Epidermal melanocyte (primary cell): ENCODE results near the gene NXF3.
"Not testable (repeated sequence)": the region's sequence is repeated elsewhere in the genome, so short reads cannot be mapped to it uniquely, and the experiment has no call there.

Experiments
- DNase-seq: peaks from one replicate; pipeline ENCODE4 v3.0.0; 2011; ENCODE audit warnings: low spot score; ENCODE audit not compliant: insufficient read length

The NXF3 gene, protein sequence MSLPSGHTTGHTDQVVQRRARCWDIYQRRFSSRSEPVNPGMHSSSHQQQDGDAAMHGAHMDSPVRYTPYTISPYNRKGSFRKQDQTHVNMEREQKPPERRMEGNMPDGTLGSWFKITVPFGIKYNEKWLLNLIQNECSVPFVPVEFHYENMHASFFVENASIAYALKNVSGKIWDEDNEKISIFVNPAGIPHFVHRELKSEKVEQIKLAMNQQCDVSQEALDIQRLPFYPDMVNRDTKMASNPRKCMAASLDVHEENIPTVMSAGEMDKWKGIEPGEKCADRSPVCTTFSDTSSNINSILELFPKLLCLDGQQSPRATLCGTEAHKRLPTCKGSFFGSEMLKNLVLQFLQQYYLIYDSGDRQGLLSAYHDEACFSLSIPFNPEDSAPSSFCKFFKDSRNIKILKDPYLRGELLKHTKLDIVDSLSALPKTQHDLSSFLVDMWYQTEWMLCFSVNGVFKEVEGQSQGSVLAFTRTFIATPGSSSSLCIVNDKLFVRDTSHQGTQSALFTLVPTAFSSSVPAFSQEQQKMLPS

DNA sequence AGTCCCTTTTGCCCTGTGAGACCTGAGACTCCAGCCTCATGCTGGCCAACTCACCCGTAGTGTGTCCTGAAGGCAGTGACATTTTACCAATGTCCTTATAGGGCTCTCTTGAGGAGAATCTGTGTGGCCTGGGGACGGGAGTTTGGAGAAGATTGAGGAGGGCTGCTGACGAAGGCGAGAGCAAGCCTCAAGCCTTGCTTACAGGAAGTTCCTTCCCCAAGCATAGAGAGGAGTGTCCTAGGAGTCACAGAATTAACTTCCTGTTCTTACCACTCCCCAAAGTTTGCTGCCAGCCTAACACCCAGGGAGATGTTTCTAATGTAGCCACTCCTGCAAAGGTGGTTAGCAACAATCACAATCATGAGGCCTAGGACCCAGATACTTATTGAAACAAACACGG, at the start of gene NXF3:
NXF3 (minus strand) TSS at position 202 of the 400 bp plus-strand sequence; CDS start at position 82, 120 bp downstream.
- no peak for DNase-seq

DNA sequence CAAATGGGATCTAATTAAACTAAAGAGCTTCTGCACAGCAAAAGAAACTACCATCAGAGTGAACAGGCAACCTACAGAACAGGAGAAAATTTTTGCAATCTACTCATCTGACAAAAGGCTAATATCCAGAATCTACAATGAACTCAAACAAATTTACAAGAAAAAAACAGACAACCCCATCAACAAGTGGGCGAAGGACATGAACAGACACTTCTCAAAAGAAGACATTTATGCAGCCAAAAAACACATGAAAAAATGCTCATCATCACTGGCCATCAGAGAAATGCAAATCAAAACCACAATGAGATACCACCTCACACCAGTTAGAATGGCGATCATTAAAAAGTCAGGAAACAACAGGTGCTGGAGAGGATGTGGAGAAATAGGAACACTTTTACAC, 43.6 kb upstream of the NXF3 start:
- DNase-seq, result not testable (repeated sequence)

DNA sequence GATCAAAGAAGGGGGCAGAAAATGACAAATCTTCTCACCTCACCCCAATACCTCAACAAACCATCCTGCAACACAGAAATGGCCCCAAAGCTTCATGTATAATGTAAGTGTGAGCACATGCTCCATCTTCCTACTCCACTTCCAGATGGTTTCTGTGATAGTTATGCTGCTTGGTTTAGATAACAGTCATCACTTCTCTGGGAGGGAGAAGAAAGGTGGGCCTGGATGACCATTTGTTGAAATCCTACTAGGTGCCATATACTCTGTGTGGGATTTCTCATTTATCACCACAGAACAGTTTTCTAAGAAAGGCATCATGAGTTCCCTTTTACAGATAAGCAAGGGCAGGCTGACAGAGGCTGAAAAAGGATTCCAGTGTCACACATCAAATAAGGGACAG, 31.3 kb upstream of the NXF3 start:
- no peak for DNase-seq

DNA sequence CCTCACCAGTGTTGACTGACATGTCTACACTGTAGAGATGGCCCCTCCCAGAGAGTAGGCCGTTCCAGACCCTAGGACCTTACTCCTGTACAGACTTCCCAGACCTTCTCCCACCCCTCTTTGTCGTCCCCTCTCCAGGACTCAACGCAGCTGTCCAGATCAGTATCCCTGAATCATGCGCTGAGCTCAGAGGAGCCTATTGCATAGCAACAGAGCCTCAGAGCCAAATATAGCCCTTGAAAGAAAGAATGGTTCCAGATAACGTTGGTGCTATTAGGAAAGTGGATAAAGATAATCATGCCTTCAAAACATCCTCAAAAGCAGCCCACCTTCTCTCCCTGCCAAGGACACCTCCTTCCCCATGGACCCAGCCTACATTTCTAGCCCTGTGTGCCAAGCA, 27.8 kb upstream of the NXF3 start:
- DNase-seq, result no peak

DNA sequence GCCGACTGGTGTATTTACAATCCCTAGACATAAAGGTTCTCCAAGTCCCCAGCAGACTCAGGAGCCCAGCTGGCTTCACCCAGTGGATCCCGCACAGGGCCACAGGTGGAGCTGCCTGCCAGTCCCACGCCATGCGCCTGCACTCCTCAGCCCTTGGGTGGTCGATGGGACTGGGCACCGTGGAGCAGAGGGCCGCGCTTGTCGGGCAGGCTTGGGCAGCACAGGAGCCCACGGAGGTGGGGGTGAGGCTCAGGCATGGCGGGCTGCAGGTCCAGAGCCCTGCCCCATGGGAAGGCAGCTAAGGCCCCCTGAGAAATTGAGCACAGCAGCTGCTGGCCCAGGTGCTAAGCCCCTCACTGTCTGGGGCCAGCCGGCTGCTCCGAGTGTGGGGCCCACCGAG, 24.0 kb upstream of the NXF3 start:
- not testable (repeated sequence) for DNase-seq

DNA sequence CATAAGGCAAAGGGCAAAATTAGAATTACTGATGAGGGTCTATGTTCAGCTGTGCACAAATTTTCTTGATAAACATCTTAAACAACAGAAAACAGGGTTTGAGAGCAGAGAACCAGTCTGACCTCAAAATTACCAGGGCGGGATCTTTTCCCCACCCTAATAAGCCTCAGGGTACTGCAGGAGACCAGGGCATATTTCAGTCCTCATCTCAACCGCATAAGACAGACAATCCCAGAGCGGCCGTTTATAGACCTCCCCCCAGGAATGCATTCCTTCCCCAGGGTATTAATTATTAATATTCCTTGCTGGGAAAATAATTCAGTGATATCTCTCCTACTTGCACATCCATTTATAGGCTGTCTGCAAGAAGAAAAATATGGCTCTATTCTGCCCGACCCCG, 16.6 kb upstream of the NXF3 start:
- DNase-seq, result not testable (repeated sequence)

DNA sequence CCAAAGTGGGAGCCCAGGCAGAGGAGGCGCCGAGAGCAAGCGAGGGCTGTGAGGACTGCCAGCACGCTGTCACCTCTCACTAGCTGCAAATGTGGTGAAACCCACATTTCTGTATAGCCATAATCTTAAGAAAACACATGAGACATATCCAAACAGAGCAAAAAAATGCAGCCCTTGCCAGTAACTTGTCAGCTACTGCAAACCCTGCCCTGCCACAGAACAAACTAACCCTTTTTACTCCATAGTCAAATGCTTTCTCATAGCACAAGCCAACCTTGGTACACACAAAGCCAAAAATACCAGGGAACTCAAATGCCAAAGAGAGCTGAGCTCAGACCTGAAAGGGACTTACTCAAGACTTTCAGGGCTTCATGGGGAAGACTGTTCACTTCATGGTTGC, 14.9 kb upstream of the NXF3 start:
- DNase-seq, result no peak

DNA sequence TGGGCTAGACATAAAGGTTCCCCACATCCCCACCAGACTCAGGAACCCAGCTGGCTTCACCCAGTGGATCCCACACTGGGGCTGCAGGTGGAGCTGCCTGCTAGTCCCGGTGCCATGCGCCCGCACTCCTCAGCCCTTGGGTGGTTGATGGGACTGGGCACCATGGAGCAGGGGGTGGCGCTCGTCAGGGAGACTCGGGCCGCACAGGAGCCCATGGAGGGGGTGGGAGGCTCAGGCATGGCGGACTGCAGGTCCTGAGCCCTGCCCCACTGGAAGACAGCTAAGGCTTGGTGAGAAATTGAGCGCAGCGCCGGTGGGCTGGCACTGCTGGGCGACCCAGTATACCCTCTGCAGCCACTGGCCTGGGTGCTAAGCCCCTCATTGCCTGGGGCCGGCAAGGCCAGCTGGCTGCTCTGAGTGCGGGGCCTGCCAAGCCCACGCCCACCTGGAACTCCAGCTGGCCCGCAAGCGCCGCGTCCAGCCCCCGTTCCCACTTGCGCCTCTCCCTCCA, 14.3 kb upstream of the NXF3 start:
- DNase-seq, result not testable (repeated sequence)

DNA sequence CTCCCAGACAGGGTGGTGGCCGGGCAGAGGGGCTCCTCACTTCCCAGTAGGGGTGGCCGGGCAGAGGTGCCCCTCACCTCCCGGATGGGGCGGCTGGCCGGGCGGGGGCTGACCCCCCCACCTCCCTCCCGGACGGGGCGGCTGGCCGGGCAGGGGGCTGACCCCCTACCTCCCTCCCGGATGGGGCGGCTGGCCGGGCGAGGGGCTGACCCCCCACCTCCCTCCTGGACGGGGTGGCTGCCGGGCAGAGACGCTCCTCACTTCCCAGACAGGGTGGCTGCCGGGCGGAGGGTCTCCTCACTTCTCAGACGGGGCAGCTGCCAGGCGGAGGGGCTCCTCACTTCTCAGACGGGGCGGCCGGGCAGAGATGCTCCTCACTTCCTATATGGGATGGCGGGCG, 11.4 kb upstream of the NXF3 start:
- not testable (repeated sequence) for DNase-seq

DNA sequence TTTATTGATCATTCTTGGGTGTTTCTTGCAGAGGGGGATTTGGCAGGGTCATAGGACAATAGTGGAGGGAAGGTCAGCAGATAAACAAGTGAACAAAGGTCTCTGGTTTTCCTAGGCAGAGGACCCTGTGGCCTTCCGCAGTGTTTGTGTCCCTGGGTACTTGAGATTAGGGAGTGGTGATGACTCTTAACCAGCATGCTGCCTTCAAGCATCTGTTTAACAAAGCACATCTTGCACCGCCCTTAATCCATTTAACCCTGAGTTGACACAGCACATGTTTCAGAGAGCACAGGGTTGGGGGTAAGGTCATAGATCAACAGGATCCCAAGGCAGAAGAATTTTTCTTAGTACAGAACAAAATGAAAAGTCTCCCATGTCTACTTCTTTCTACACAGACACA, 10.9 kb upstream of the NXF3 start:
- not testable (repeated sequence) for DNase-seq

DNA sequence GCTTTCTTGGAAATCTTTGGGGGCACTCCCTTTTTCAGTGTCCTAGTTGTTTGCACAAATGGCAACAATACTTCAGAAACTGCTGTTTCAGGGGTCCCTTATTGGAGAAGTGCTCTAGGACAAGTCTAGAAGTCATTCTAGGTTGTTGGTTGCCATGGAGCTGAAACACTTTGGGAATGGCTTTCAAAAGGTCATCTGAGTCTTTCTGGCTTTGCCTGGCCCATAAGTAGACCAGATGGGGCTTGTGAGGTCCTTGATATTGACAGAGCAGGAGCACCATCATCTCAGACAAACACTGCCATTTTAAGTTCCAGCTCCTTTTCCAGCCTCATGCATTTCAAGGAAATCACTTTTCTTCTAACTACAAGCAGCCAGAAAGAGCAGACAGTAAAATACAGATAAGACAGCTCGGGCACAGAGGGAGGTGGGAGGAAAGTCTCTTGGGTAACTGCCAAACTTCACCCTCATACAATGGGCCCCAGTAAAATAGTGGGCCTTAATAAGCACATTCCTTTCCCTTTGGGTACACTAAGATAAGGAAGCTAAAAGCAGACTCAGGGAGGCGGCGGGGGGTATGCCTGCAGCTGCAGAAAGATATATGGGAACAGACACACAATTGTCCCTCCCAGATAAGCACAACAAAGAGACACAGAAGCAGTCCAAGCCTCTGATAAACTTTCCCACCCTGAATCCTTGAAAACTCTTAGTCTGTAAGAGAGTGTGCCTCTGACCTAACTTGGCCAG, 8.5 kb upstream of the NXF3 start:
- DNase-seq, result no peak

DNA sequence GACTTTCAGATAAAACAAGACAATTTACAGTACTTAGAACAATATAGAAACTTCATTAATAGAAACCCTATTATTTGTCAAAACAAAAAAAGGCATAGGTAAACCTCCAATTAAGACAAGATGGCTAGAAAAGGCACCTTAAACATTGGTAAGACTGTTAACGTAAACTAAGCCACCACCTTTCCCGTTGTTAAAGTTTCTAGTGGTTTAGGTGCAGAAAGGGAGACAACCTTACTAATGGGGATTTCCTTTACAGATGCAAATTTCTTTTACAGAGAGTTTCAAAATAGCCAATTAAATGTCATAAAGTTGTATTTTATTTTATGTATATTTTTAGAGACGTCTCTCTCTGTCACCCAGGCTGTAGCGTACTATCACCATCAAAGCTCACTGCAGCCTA, 7.5 kb upstream of the NXF3 start:
- DNase-seq, result no peak

DNA sequence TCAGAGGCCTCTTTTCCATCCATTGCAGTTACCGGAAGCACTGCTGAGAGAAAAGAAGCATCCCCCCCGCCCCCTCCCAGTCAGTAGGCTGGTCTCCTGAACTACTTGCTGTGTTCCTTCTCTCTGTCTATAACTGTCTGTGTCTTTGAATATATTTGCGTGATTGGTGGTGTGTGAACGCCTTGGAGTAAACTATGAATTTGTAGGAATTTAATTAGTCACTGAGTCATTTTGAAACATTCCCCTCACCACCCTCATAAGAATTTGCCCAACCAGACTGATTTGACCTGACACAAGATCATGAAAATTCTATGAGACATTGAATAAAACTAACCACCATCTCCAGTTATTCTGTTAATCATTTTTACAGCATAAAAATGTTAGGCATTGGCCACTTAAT, 6.7 kb upstream of the NXF3 start:
- no peak for DNase-seq

DNA sequence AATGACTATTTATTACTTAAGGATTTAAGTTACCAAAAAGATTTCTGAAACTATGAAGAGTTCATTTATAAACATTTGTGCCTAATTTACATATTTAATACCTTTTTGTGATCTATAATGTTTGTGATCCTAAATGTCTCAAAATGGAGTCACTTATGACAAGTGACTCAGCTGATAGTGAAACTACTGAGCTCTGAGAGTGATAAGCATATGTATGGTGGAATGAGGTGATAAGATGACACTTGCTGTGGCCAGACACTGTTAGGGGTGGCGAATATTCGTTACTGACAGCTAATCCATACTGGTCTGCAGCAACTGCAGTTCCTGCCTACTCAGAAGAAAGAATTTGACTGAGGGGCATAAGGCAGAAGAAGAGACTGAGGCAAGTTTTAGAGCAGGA, 5.5 kb upstream of the NXF3 start:
- DNase-seq, result no peak

DNA sequence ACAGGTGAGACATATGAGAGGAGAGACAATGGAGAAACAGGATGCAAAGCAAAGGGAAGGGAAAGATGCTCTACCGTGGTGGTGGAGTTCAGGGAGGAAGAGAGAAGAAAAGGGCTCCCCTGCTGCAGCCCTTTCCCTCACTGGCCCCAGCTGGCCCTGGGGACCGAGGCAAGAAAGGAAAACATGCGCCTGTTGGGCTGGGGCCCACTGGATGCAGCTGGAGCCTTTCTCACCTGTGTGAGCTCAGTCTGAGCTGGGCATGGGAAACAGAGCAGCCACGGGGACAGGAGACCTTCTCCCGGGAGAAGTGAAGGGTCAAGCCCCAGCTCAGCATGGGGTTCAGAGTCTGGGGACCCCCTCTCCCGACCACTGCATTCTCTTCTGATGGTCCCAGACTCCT, 11.9 kb downstream of the NXF3 start:
- DNase-seq, result no peak

DNA sequence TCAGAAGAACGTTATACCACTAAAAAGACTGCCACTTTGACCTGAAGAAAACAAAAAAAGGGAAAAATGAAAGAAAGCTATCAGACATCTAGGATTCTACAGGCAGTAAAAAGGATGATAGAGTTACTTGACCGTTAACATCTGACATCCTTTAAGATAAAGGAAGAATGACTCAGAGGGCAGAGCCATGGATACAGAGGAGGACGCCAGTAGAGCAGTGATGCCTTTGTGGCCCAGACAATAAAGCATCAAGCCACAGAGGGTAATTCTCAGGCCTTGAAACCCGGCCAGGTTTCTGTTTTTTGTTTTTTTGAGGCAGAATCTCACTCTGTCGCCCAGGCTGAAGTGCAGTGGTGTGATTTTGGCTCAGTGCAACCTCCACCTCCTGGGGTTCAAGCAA, 19.5 kb downstream of the NXF3 start:
- no peak for DNase-seq

DNA sequence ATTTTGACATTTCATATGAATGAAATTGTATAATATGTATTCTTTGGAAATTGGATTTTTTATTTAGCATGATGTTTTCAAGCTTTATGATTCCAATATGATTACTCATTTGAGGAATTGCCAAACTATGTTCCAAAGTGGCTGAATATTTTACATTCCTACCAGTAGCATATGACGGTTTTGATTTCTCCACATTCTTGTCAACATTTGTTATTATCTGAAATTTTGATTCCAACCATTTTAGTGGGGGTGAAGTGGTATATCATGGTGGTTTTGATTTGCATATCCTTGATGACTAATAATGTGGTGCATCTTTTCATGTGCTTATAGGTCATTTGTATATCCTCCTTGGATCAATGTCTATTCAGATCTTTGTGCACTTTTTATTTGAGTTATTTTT, 26.3 kb downstream of the NXF3 start:
- no peak for DNase-seq

DNA sequence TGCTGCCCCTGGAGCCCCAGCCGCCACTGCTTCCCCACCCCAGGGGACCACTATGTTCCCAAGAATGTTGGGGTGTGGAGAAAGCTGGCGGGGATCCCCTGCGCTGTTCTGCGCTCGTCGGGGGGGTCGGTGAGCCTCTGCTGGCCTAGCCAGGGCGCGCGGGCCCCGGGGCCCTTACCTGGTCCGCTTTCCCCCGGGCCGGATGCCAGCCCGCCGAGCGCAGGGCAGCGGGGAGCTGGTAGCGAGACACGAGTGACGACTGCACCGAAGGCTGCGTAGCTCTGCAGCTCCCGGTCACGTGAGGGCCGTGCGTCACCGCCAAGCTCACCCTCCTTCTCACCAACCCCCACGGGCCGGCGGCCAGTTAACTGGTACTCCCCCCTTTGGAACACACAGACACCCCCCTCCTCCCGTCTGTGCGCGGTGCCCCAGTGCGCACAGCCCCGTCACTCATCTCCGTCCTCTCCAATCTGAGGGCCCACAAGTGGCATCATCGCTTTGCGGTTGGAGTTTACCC, 29.0 kb downstream of the NXF3 start, which contains the start of gene BEX1:
BEX1 (minus strand) TSS at position 254 of the 517 bp plus-strand sequence. CDS start 897 bp downstream, outside the sequence.
- DNase-seq, result no peak

DNA sequence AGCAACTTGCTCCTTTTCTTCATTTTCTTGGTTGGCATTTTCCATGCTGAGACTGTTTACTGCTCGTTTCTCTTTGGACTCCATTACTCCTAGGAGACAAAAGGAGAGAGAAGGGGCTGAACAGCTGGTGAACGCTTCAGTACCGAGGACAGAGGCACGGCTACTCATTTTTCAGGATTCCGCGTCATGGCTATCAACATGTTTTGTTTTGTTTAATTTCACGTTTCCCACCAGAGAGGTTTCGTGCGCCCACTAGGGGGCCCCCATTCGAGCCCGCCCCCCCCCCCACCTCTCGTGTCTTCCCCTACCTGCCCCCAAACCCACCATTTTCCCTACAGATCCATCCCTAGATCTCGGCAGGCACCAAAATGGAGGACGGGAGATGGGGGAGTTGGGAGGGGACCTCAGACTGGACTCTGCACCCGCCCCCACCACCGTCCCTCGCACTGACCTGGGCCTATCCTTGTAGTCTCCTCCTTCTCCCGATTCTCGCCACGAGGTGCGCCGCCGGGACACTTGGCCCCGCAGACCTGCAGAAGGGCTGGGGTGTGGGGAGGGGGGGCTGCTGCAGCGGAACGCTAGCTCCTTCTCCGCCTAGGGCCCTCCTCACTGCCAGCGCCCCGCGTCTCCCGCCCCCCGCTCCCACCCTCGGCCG, 29.6 kb downstream of the NXF3 start:
- DNase-seq, result no peak

DNA sequence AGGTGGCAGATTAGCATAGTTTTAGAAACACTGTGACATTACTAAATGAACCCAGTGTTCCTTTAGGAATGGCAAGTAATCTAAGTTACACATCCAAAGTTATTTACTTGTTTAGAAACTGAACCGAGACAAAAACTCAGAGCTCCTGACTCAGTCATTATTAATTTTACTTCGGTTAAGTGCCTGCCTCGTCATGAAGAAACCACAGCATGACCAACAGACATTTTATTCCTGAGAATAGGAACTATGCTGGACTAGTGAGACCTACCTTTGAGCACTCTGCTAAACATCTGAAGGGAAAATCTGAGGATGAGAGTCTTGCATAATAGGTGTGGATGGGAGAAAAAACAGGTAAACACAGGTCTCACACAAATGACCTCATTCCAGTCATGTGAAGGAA, 31.5 kb downstream of the NXF3 start:
- DNase-seq, result no peak

DNA sequence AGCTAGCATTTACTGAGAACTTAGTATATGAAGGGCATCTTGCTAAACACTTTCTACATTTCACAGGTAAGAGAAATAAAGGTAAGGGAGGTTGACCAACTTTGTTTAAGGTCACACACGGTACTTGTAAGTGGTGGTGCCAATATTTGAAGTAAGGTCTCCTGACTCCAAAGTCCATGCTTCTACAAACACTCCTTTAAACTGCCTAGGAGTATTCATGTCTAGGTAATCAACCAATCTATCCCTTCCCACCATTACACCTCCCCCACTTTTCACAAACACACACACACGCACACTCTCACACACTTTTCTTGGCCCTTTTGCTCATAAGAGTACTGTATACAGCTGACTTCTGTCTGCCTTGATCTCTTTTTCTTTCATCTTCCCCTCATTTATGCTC, 36.0 kb downstream of the NXF3 start:
- DNase-seq, result no peak
